ENCODE measurements around the gene SLC6A12.

Gene SLC6A12

DNA sequence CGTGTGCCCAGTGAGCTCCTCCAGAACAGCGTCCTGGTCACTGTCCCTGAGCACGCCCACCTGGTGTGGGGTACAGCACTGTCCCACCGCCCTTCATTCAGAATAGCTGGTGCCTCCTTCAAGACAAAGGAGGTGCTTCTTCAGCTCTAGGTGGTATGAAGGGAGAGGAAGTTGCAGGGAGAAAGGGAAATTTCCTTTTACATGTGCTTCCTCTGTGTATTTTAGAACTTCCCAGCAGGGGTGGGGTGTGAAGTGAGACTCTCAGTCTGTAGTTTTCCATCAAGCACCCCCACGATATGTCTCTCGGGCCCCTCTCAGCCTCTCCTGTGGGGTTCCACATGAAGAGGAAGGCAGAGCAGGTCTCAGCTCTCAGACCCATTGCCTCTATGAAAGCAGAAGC, 1.2 kb upstream of the SLC6A12 start:
- no peak for DNase-seq (ENCODE audit: low spot score)

DNA sequence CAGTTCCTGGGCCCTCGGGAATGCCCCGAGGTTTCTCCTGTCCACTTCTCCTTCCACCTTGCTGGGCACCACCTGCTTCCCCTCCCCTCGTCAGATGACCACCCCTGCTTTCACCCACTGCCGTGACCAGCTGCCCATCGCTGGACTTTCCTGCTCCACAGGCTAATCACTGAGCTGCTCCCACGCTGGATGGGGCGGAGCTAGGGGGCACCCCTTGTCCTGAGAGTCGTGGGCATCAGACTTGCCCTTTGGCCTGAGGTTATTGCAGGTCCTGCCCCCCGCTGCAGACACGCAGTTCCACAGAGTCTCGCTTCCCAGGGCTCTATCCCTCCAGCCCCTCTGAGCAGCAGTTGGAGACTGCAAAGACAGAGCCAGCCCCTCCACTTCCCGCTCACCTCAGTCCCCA, 427 bp downstream of the SLC6A12 start:
- DNase-seq (ENCODE audit: low spot score), result no peak

DNA sequence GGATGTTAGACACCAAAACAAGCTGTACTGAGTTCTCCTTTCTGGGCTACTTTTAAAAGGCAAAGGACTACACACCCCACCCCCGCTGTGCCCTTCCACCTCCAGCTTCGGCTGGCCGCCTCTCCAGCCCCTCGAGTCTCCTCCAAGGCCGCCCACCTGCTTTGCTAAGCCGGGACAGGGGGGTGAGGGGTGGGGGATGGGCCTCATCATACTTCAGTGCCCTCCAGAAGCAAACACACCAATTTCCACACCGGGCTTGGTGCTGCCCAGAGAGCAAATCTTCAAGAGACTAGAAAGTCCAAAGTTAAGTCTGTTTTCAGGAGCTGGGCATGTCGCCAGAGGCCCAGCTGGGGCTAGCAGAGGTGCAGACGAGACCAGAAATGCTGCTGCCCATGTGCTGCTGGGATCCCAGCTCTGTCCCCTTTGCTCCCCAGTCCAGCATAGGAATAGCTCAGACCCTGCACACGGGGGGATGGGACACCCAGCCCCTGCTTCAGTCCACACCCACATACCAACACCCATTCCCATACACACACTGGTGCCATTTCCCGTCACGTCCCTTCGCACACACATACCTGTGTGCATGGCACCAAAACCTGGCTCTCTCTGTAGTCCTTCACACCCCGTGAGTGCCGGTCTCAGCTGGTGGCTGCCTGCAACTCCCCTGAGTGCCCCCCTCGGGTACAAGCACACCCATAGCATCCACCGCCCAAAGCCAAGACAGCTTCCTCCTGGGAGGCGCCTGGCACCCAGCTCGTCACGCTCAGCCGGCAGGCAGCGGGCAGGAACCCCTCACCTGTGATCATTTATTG, 1.0 kb downstream of the SLC6A12 start:
- DNase-seq (ENCODE audit: low spot score), result no peak

DNA sequence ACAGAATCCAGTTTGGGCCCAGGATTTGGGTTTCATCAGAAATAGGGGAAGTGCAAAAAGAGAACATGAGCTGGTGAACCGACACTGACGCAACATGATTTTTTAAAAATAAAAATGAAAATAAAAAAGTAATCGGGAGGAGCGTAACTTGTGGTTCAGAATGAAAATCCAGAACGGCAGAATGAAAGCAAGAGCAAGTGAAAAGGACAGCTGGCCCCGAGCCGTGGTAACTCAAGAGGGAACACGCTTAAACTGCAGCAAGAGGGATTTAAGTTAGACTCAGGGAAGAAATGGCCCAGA, 1.6 kb downstream of the SLC6A12 start:
- no peak for DNase-seq (ENCODE audit: low spot score)

DNA sequence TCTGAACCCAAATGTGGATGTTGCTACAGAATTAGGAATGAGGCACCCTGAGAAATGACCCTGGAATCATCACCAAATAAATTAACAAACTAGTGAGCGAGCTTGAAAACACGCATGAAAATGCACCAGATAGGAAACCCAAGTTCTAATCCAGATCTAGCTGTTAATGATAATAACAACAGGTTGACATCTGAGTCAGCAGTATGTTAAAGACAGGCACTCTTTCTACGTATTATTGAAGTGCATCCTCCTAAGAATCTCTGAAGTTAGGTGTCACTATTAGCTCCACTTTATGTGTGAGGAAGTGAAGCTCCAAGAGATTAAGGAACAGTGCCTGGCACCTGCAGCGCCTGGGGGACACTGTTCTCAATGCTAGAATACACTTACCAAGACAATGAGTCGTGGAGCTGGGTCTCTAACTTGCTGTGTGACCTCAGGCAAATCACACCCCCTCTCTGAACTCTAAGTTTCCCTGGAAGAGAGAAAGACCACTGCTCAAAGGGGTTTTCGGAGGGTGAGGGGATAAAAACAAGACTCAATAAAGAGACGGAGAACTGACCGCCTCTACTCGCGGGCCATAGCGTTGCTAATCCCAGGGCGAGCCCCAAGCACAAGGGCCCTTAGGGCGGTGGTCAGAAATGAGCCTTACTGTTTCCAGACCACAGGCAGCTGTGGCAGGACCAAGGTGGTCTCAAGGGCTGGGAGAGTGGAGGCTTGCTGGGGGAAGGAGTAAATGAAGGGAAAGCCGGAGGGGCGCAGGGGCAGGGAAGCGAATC, 2.1 kb downstream of the SLC6A12 start:
- no peak for DNase-seq (ENCODE audit: low spot score)

DNA sequence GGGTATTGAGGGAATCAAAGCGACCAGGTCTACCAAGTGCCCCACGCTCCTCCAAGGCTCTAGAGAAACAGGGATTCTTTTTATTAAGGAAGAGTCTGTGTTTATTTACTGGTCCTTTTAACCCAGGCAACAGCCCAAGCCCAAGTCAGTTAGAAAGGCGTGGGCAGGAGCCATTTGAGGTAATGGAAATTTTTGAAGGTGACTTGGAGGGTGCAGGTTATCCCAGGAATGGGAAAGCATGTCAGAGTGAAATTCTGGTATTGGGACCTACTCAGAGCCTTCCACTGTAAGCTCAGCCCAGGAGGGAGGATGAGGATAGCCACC, 2.9 kb downstream of the SLC6A12 start:
- no peak for DNase-seq (ENCODE audit: low spot score)

DNA sequence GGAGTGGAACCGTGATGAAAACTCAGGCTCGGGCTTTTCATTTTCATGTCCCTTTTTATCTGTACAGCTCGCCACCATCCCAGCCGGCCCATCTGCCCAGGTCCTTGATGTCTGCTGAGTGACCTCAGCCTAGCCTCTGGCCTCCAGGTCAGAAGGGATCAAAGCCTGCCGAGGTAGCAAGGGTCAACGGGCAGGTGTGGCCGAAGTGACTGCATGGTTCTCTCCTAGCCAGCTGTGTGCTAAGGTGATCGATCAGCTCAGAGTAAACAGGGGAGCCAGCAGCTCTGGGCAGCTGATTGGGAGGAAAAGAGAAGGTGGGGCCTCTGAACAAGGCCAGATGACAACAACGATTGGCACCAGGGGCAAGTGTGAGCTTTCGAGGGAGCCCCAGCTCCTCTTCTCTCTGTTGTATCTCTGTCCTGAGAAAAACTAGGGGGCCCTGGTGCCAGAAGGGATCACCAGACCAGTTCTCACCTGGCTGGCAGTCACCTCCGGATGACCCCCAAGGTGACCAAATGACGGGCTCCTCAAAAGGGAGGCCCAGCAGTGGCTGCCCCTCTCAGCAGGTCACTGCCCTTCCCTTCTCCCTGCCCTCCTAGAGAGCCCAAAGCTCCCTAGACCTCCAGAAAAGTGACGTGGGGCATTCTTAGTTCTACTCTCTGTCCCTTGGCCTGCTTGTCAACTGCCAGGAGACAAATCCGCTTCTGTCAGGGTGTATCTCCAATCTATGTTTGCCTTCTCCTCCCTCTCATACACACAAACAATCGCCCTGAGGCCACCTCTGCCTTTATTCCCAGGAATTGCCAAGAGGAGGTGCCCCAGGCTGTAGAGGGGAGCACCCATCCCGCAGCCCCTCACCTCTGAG, 3.4 kb downstream of the SLC6A12 start:
- no peak for DNase-seq (ENCODE audit: low spot score)

DNA sequence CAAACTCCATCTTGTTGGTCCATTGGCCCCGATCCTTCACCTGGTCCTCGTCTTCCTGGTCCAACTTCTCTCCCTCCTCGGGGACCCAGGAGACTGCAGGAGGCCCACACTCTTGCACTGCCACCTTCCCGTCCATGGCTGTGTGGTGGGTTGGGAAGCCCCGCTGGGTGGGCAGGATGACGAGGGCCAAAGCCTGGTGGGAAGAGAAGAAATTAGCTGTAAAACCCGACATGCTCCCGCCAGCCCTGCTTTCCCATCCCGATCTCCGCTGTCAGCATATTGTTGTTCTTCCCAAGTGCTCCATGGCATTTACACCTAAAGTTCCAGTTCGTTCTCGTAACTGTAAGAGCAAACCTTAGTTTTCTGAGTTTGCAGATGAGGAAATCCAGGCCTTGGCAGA, 4.1 kb downstream of the SLC6A12 start:
- DNase-seq (ENCODE audit: low spot score), result no peak

DNA sequence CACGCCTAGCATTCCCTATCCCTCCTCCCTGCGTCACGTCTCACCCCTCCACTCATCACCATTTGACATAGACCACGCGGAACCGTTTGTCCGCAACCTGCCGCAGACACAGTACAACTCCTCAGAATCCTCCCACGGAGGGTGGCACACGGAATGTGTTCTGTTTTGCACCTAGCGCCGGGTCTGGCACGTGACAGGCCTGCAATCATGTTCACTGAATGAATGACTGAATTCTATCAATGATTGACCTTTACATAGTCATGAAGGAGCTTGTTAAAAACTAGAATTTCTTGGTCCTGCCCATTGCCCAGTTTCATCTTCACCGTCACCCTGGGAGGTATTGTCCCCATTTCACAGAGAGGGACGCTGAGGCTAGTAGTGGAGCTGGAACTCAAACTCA, 4.7 kb downstream of the SLC6A12 start:
- DNase-seq (ENCODE audit: low spot score), result no peak

DNA sequence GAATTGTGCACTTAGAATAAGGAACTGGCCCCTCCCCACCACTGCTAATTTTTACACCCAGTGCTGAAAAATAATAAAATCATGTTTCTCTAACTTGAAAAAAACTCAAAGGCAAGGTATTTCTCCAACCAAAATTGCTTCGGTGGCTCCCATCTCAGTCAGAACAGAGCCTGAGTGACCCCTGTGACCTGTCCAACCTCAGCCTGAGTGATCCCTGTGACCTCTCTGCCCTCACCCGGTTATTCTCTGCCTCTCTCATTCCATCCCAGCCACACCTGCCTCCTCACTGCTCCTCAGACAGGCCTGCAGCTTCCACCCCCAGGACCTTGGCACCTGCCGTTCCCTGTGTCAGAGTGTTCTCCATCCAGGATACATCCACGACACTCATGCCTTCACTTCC, 5.1 kb downstream of the SLC6A12 start:
- DNase-seq (ENCODE audit: low spot score), result no peak

DNA sequence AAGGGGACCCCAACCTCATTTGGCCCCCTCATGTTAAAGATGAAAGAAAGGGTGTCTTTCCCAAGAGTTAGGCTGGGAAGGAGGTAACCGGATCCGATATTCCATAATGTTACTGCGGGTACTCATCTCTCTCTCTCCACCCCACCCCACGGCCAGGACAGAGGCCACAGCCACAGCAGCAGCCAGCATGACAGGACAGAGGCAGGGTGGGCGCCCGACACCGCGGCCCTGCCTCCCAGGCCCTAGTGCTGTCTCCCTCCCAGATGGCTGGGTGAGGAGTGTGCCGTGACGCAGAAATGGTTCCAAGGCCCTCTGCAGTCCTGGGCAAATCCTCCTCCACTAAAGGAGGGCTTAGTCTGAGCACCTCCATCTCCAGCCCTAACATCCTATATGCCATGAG, 6.2 kb downstream of the SLC6A12 start:
- DNase-seq (ENCODE audit: low spot score), result no peak

DNA sequence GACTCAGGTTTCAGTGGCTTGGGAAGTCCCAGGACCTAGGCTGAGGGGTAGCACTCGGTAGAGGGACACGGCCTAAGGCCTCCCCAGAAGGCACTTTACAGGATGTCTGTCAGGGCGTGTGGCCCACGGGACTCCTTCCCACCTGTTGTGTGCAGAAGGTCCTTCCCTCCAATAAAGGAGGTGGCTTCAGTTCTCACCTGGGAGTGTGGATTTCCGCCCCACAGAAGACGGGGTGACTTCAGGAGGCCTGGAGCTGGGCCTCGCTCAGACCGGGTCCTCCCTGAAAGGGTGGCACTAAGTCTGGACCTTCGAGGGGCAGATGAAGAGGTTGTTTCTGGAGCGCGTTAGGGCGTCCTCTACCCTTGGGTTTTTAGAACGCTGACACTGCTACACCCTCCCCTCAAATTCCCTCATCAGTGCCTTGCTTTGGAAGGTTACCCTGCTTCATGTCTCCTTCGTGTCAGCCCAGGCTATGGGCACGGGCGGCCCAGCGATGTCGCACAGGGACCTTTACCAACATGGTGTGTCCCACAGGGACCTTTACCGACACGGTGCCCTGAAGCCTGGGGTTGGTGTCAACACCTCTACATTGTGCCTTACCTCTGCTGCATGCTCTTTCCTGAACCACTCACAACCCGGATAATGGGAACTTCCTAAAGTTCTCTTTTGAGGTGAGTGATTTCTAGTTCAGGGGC, 7.1 kb downstream of the SLC6A12 start:
- DNase-seq (ENCODE audit: low spot score), result no peak

DNA sequence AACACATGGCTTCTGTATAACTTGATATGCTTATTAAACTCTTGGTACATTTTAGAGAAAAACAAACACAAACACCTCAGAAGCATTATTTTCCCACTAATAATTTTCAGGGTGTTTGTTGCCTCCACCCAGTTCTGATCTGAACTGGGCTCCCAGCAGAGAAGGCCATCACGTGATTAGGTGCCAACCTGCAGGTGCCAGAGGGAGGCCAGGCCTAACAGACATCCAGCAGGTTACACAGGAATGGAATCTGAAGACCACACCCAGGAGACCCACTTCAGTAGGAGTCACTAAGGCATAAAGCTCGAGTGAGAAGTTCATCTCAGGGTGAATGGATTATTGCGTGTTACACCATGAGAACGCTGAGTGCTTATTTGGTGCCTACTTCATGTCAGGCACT, 8.9 kb downstream of the SLC6A12 start:
- DNase-seq (ENCODE audit: low spot score), result no peak

DNA sequence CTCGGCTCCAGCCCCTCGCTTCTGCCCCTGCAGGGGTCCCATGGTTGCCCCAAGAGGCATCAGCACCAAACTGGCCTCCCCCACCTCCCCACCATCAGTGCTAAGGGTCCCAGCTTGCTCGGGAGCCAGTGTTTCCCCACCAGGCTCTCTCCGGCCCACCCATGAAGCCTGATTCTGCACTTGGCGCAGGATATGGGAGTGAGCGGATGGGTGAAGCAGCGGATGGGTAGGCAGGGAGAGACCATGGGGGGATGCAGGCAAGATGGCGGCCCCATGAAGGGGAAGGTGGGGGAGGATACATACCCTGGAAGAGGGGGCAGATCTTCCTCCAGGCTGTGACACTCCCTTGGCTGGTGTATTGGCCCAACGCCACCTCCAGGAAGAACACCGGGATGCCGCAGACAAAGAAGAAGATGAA, 9.7 kb downstream of the SLC6A12 start:
- no peak for DNase-seq (ENCODE audit: low spot score)

DNA sequence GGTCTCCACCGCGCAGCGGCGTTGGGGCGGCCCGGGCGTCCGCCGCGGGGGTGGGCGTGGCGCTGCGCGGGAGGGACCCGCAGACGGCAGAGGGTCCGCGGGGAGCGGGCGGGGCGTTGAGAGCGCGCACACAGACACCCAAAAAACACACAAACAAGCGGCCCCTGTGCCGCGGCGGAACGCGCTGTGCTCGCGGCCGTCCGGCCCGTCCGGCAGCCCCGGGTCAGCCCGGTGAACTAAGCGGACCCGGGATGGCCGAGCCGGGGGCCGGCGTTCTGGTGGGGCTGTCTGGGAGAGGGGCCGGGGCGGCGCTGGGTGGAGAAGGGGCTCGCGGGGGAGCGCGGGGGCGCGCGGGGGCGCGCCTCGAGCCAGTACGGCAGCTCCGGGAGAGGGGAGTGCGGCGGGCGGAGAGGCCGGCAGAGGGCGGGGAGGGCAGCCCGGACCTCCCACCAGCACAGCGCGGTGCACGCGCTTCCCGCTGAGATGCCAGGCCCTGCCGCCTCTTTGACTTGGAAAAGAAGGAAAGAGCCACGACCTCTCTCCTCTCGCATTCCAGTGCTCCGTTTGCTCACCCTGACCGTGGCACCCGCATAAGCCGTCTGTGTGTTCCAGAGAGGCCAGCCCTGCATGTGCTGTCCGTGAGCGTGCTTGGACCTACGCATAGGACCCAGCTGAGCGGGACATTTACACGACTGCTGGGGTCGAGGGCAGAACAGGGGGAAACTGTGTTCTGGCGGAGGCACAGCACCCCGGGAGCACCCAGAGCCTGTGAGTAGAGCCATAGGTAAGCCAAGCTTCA, 10.3 kb downstream of the SLC6A12 start:
- peak; percentile 38 for DNase-seq (ENCODE audit: low spot score)

DNA sequence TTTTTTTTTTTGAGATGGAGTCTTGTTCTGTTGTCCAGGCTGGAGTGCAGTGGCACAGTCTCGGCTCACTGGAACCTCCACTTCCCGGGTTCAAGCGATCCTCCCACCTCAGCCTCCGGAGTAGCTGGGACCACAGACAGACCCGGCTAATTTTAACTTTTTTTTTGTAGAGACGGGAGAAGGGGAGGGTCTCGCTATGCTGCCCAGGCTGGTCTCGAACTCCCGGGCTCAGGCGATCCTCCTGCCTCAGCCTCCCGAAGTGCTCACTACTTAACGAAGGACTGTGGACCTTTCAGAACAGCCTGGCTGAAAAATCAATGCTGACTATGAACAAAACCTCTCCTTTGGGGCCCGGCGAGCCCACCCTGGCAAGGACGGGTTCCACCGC, 10.9 kb downstream of the SLC6A12 start:
- DNase-seq (ENCODE audit: low spot score), result no peak

DNA sequence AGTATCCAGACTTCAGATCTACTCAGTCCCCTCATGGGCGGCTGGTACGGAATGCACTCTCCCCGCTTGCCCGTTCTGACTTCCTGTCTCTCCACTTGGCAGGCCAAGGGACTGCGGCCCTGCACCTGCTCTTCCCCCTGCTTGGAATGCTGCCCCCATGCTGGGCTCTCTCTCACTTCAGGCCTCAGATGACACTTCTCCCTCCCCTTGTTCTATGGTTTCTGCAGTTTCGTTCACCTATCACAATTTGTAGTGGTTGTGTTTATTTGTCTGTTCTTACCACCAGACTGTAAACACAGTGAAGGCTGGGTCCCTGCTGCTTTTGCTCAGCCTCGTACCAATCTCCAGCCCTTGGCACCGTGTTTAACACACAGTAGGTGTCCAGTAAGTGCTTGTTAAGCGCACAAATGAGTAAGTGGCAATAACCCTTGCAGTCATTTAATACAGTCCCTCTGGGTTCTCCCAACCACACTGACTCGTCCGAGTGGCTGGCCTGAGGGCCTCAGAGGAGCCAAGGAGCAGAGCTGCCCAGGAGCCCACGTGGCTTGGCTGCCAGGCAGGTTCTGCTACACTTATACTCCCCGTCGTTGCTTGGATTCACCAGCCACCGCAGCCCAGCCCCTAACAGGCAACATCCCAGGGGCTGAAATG, 11.8 kb downstream of the SLC6A12 start:
- DNase-seq (ENCODE audit: low spot score), result no peak

DNA sequence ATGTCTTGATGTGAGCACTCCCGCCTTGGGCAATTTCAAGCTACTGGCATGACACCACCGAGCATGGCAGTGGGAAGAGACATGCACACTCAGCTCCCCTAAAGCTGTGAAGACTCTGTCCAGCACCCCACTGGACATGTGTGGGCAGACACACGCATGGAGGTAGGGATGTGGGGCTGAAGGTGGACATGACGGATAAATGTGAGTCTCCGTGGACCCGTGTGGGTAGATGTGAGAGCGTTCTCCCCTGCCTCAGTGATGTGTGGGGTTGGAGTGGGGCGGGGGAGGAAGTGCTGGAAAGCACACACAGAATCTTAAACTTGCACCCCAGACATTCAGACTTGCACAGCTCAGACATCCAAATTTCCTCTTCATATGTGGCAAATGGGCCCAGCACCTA, 12.6 kb downstream of the SLC6A12 start:
- no peak for DNase-seq (ENCODE audit: low spot score)

DNA sequence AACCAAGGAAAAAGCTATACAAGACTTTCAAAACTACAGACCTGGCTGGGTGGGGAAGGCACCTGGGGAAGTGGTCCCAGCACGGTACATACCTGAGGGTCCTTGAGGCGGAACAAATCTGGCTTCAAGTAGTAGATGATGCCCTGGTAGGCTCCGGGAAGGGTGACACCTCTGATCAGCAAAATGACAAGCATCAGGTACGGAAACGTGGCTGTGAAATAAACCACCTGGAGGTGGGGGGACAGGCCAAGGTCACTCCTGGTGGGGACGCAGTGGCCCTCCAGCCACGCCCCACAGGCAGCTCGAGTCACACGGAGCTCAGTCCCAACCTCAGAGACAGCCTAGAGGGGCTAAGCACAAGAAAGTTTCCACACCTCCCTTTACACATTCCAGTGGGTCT, 15.3 kb downstream of the SLC6A12 start:
- no peak for DNase-seq (ENCODE audit: low spot score)

DNA sequence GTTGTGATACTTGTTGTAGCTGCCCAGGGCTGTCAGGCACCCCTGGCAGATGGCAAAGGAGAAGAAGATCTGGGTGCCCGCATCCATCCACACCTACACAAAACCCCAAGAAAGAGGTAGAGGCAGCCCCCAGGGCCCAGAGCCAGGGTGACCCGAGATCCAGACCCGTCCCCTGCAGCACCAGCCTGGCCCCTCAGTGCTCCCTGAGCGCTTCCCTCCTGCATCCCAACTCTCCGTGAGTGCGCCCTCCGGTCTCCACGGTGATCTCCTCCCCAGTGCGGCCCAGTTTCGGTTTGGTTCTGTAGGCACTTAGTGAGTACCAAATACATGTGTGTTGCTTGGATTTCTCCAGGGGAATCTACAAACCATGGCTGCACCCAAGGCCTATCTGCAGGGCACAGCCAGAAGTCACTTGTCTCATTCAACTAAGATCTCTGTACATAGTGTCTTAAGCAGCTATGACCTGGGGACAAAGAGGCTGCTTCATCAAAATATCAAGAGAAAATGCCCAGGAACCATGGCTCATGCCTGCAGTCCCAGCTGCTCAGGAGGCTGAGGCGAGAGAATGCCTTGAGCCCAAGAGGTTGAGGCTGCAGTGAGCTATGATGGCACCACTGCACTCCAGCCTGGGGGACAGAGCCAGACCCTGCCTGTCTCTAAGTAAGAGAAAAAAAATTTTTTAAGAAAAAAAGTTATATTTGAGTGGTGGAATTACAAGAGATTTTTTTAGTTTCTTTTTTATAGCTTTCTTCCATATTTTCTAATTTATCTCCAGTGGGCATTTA, 15.9 kb downstream of the SLC6A12 start:
- DNase-seq (ENCODE audit: low spot score), result no peak
